Panc1 (cell line): Measurements from ENCODE around the gene KIAA2012. TPM values are rescaled to one million over a fixed set of nuclear protein-coding genes. Genes with fewer than 3 reads are reported as not detected.

ENCODE experiments used
- ATAC-seq: fragments of 200-7000 bp; cut with Tn5 transposase; 2 replicates; pipeline ENCODE4 v1.9.1; 2020; ENCODE audit warnings: mild to moderate bottlenecking, moderate library complexity
- BruUV-seq: library from RNA; stranded (reverse); fragments of 400-500 nt; replicated peaks from 2 replicates; lab custom pipeline; 2021; lab: Mats Ljungman, UMichigan
- CTCF ChIA-PET: fragments of 300-600 bp; sonication (Branson Sonifier 250); formaldehyde crosslinking; loops from one replicate; lab custom pipeline; 2022; ENCODE audit warnings: antibody characterized with exemption; lab: Charles Lee
- POLR2A ChIA-PET: fragments of 300-600 bp; sonication (Branson Sonifier 250); formaldehyde crosslinking; loops from one replicate; lab custom pipeline; 2022; ENCODE audit warnings: antibody characterized with exemption; lab: Charles Lee
- DNase-seq: peaks from one replicate; pipeline ENCODE4 v3.0.0-alpha.2; 2010; ENCODE audit warnings: low read depth, low spot score
- H3K27ac ChIP-seq: 2 replicates; pipeline ENCODE4 v1.5.1; 2011; ENCODE audit warnings: mild to moderate bottlenecking, low read length, inconsistent platforms
- H3K27me3 ChIP-seq: fragments of 200-500 bp; sonication (Bioruptor generic); 2 replicates; pipeline ENCODE4 v1.6.0; 2014; ENCODE audit warnings: low read length, inconsistent platforms; ENCODE audit not compliant: control insufficient read depth, insufficient read depth
- H3K36me3 ChIP-seq: fragments of 200-500 bp; sonication (Bioruptor generic); 2 replicates; pipeline ENCODE4 v1.5.1; 2014; ENCODE audit warnings: inconsistent platforms, mild to moderate bottlenecking, low read length, moderate library complexity; ENCODE audit not compliant: control insufficient read depth, insufficient read depth
- H3K4me1 ChIP-seq: 2 replicates; pipeline ENCODE4 v1.5.1; 2011; ENCODE audit warnings: inconsistent platforms, mild to moderate bottlenecking, low read length, moderate library complexity; ENCODE audit not compliant: control insufficient read depth, insufficient read depth
- H3K4me3 ChIP-seq, 2 experiments: 2 replicates each; pipeline ENCODE4 v1.5.1; 2011 to 2012; ENCODE audit warnings: low read depth in 2 of 2, low read length in 2 of 2, mild to moderate bottlenecking in 2 of 2, inconsistent platforms in 1 of 2, moderate library complexity in 1 of 2
- H3K9me3 ChIP-seq: fragments of 200-500 bp; sonication (Bioruptor generic); 2 replicates; pipeline ENCODE4 v1.5.1; 2014; ENCODE audit warnings: low read depth, mild to moderate bottlenecking, inconsistent platforms, low read length, moderate library complexity; ENCODE audit not compliant: control insufficient read depth, insufficient read depth
- CTCF ChIP-seq: fragments of 450-650 bp; IDR thresholded peaks from 2 replicates; pipeline ENCODE4 v1.5.1; 2017; ENCODE audit warnings: mild to moderate bottlenecking
- POLR2AphosphoS5 ChIP-seq: IDR thresholded peaks from 2 replicates; pipeline ENCODE4 v1.6.1; 2012; ENCODE audit warnings: mild to moderate bottlenecking, low read depth, low read length, moderate library complexity
- SIN3A ChIP-seq: IDR thresholded peaks from 2 replicates; pipeline ENCODE4 v1.6.1; 2012; ENCODE audit warnings: low read depth, mild to moderate bottlenecking, low read length, moderate library complexity, borderline replicate concordance; ENCODE audit not compliant: insufficient read depth
- TCF7L2 ChIP-seq: IDR thresholded peaks from 2 replicates; pipeline ENCODE4 v1.6.1; 2011; ENCODE audit warnings: mild to moderate bottlenecking, low read depth, low read length, inconsistent platforms
- in situ Hi-C: cut with HindIII; loops from 2 replicates; pipeline ENCODE4 v1.10.0; 2016; ENCODE audit warnings: low sequenced_read_pairs, low pct_unique_long_range_greater_than_20kb
- intact Hi-C: fragments of 100-400 bp; cut with micrococcal nuclease; formaldehyde crosslinking; loops from one replicate; pipeline ENCODE4 v1.10.0; 2022; ENCODE audit not compliant: unreplicated experiment
- total RNA-seq: library from RNA; stranded (reverse); gene quantifications from one replicate; pipeline ENCODE4 v1.2.1, GENCODE V29; 2021; ENCODE audit not compliant: unreplicated experiment
- TF ChIP-seq, protein P1 (sequence below), 2 experiments: IDR thresholded peaks; 2 replicates each; pipeline ENCODE4 v1.6.1; 2011 to 2012; ENCODE audit warnings: low read depth in 2 of 2, control low read depth in 1 of 2, low read length in 1 of 2, mild to moderate bottlenecking in 1 of 2, moderate library complexity in 1 of 2; ENCODE audit not compliant: insufficient read depth in 1 of 2

KIAA2012 gene
- total RNA-seq, 1 experiment from 2014 or later: not detected

- no peaks in the 10 kb centered on the region for H3K9me3 ChIP-seq
- 0 out of 2 replicates have a peak, but pooled peaks cover 1% of the 10 kb centered on the region for H3K4me1 ChIP-seq
- no peaks in the 10 kb centered on the region for H3K27me3 ChIP-seq
- intact Hi-C loops: no loop called here
- DNase-seq (no peak), ATAC-seq (no peak)
- TF ChIP-seq CTCF (no peak), TCF7L2 (no peak), SIN3A (no peak), POLR2AphosphoS5 (no peak)
- TF ChIP-seq, protein P1, sequence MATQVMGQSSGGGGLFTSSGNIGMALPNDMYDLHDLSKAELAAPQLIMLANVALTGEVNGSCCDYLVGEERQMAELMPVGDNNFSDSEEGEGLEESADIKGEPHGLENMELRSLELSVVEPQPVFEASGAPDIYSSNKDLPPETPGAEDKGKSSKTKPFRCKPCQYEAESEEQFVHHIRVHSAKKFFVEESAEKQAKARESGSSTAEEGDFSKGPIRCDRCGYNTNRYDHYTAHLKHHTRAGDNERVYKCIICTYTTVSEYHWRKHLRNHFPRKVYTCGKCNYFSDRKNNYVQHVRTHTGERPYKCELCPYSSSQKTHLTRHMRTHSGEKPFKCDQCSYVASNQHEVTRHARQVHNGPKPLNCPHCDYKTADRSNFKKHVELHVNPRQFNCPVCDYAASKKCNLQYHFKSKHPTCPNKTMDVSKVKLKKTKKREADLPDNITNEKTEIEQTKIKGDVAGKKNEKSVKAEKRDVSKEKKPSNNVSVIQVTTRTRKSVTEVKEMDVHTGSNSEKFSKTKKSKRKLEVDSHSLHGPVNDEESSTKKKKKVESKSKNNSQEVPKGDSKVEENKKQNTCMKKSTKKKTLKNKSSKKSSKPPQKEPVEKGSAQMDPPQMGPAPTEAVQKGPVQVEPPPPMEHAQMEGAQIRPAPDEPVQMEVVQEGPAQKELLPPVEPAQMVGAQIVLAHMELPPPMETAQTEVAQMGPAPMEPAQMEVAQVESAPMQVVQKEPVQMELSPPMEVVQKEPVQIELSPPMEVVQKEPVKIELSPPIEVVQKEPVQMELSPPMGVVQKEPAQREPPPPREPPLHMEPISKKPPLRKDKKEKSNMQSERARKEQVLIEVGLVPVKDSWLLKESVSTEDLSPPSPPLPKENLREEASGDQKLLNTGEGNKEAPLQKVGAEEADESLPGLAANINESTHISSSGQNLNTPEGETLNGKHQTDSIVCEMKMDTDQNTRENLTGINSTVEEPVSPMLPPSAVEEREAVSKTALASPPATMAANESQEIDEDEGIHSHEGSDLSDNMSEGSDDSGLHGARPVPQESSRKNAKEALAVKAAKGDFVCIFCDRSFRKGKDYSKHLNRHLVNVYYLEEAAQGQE (IDR thresholded peaks at IDR 0.05; ENCODE audit: insufficient read depth in 1 of 2, low read depth in 2 of 2, low read length in 1 of 2): no peak
- H3K36me3 ChIP-seq: no peaks in the 10 kb centered on the region
- ChIA-PET CTCF (no interaction called here), POLR2A (no interaction called here)
- no TSS peak for BruUV-seq
- H3K27ac ChIP-seq: peak overlapping the region; percentile 52; the same call in 1 of the 2 replicates
- H3K4me3 ChIP-seq: no peak overlapping the region
- in situ Hi-C loops: no loop called here
Measured at GRCh38 chr2:202026507-202026906, 46.5 kb upstream of the KIAA2012 start.

DNA sequence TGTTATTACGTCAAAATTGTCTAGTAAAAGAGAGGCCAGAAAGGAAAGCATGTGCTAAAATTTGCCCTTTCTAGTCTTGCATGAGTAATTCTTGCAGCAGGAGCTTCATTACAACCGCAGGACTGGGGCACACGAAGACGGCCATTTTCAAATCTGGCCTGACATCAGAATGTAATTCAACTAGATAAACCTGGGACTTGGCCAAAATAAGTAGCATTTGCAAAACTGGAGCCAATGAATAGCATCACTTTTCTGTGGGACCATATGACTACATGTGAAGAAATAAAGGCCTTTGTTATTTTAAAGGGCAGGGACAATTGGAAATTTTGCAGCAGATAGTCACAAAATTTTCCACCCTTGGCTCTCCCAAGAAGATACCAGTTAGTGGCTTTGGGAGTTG lies 42.4 kb upstream of the KIAA2012 start:
- in situ Hi-C loops (no loop called here), intact Hi-C loops (loop anchor here (10.0 kb wide), 2 partner anchors 166 to 236 kb away; no protein-coding TSS in a partner anchor)
- Histone ChIP-seq H3K27ac (no peak overlapping the region), H3K36me3 (no peaks in the 10 kb centered on the region; the same call in 1 of the 2 replicates), H3K4me1 (0 out of 2 replicates have a peak, but pooled peaks cover 3% of the 10 kb centered on the region), H3K9me3 (no peaks in the 10 kb centered on the region), H3K27me3 (no peaks in the 10 kb centered on the region), H3K4me3 (no peak overlapping the region)
- no TSS peak for BruUV-seq
- CTCF ChIA-PET: no interaction called here
- TF ChIP-seq, protein P1 (IDR thresholded peaks at IDR 0.05; ENCODE audit: insufficient read depth in 1 of 2, low read depth in 2 of 2, low read length in 1 of 2): no peak
- TF ChIP-seq SIN3A: no peak
- TF ChIP-seq CTCF: no peak
- no peak for TF ChIP-seq POLR2AphosphoS5
- no peak for TF ChIP-seq TCF7L2
- ATAC-seq (no peak), DNase-seq (no peak)
- POLR2A ChIA-PET: no interaction called here
